ENCODE data around the gene HSD17B2.
"Not testable (repeated sequence)": the region's sequence is repeated elsewhere in the genome, so short reads cannot be mapped to it uniquely, and the experiment has no call there.

HSD17B2 gene

GRCh38 chr16:82034981-82035612 lies at the start of gene HSD17B2:
Gene HSD17B2 (plus strand): TSS chr16:82035253. CDS start chr16:82035425, 172 bp downstream.
- peak; percentile 93 for DNase-seq (ENCODE audit: low spot score)

- no peak for DNase-seq (ENCODE audit: low spot score)
These were observed 47.9 kb upstream of the HSD17B2 start for GRCh38 chr16:81987121-81987520.

- no peak for DNase-seq (ENCODE audit: low spot score)
These were observed 47.3 kb upstream of the HSD17B2 start for GRCh38 chr16:81987706-81988105.

GRCh38 chr16:81992859-81993258 lies 42.2 kb upstream of the HSD17B2 start:
- DNase-seq (ENCODE audit: low spot score), result no peak

GRCh38 chr16:81994485-81994884 lies 40.6 kb upstream of the HSD17B2 start:
- no peak for DNase-seq (ENCODE audit: low spot score)

- no peak for DNase-seq (ENCODE audit: low spot score)
These were observed 39.4 kb upstream of the HSD17B2 start for GRCh38 chr16:81995651-81996050.

GRCh38 chr16:81996664-81997509 lies 38.2 kb upstream of the HSD17B2 start:
- peak; percentile 56 for DNase-seq (ENCODE audit: low spot score)

GRCh38 chr16:81997738-81998137 lies 37.3 kb upstream of the HSD17B2 start:
- peak; percentile 77 for DNase-seq (ENCODE audit: low spot score)

- peak; percentile 51 for DNase-seq (ENCODE audit: low spot score)
These were observed 32.2 kb upstream of the HSD17B2 start for GRCh38 chr16:82002831-82003230.

- no peak for DNase-seq (ENCODE audit: low spot score)
These were observed 30.5 kb upstream of the HSD17B2 start for GRCh38 chr16:82004601-82005000.

GRCh38 chr16:82005027-82005830 lies 29.8 kb upstream of the HSD17B2 start:
- no peak for DNase-seq (ENCODE audit: low spot score)

GRCh38 chr16:82006036-82006435 lies 29.0 kb upstream of the HSD17B2 start:
- DNase-seq (ENCODE audit: low spot score), result no peak

GRCh38 chr16:82007189-82007588 lies 27.9 kb upstream of the HSD17B2 start:
- DNase-seq (ENCODE audit: low spot score), result no peak

- DNase-seq (ENCODE audit: low spot score), result no peak
These were observed 26.0 kb upstream of the HSD17B2 start for GRCh38 chr16:82008957-82009592.

GRCh38 chr16:82009789-82010188 lies 25.3 kb upstream of the HSD17B2 start:
- DNase-seq (ENCODE audit: low spot score), result not testable (repeated sequence)

- DNase-seq (ENCODE audit: low spot score), result no peak
These were observed 24.4 kb upstream of the HSD17B2 start for GRCh38 chr16:82010649-82011048.

GRCh38 chr16:82011199-82011641 lies 23.8 kb upstream of the HSD17B2 start, which contains the start of gene SDR42E1:
Gene SDR42E1 (minus strand): TSS chr16:82011470. CDS start chr16:82000858, 10,612 bp downstream.
- peak; percentile 82 for DNase-seq (ENCODE audit: low spot score)

GRCh38 chr16:82013139-82013538 lies 21.9 kb upstream of the HSD17B2 start:
- DNase-seq (ENCODE audit: low spot score), result no peak

GRCh38 chr16:82016263-82016662 lies 18.8 kb upstream of the HSD17B2 start:
- DNase-seq (ENCODE audit: low spot score), result peak; percentile 59

GRCh38 chr16:82016964-82017363 lies 18.1 kb upstream of the HSD17B2 start:
- DNase-seq (ENCODE audit: low spot score), result no peak

- DNase-seq (ENCODE audit: low spot score), result no peak
These were observed 17.0 kb upstream of the HSD17B2 start for GRCh38 chr16:82017911-82018568.
